Astrocyte (in vitro differentiated cells and primary cell): ENCODE data around the gene CLSTN3.

ENCODE experiments used
- EZH2 ChIP-seq: IDR thresholded peaks from 2 replicates; pipeline ENCODE4 v1.6.1; 2012; ENCODE audit warnings: mild to moderate bottlenecking, low read length, inconsistent platforms; ENCODE audit not compliant: insufficient read depth
- TF ChIP-seq, protein P1 (sequence below): IDR thresholded peaks from 2 replicates; pipeline ENCODE4 v1.5.1; 2011; ENCODE audit warnings: low read depth, mild to moderate bottlenecking, inconsistent platforms, low read length, moderate library complexity; ENCODE audit not compliant: insufficient read depth

DNA sequence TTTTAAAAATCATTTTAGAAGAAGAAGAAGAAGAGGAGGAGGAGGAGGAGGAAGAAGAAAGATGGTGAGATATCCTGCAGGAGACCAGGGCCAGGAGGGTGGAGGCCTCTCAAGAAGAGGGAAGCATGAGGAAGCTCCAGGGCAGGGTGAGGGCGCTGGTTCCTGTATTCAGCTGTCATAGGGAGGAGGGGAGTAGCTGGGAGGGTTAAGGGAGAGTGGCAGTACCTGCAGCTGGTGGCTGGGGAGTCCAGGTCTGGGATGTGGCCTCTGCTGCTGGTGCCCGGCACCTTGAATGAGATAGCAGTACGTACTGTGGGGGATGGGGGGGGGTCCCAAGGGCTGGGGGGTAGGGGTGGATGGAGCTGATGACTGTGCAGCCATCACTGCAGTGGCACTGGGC, 11.3 kb upstream of the CLSTN3 start:
- TF ChIP-seq, protein P1, sequence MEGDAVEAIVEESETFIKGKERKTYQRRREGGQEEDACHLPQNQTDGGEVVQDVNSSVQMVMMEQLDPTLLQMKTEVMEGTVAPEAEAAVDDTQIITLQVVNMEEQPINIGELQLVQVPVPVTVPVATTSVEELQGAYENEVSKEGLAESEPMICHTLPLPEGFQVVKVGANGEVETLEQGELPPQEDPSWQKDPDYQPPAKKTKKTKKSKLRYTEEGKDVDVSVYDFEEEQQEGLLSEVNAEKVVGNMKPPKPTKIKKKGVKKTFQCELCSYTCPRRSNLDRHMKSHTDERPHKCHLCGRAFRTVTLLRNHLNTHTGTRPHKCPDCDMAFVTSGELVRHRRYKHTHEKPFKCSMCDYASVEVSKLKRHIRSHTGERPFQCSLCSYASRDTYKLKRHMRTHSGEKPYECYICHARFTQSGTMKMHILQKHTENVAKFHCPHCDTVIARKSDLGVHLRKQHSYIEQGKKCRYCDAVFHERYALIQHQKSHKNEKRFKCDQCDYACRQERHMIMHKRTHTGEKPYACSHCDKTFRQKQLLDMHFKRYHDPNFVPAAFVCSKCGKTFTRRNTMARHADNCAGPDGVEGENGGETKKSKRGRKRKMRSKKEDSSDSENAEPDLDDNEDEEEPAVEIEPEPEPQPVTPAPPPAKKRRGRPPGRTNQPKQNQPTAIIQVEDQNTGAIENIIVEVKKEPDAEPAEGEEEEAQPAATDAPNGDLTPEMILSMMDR, result no peak
- no peak for TF ChIP-seq EZH2
